K562 (cell line): ENCODE measurements around the gene FRMD3. TPM values are rescaled to one million over a fixed set of nuclear protein-coding genes. Genes with fewer than 3 reads are reported as not detected.

Experiments used
- ATAC-seq: fragments of 200-7000 bp; cut with Tn5 transposase; 3 replicates; pipeline ENCODE4 v1.9.1; 2020; ENCODE audit warnings: moderate library complexity
- BruUV-seq: library from RNA; stranded (reverse); fragments of 400-500 nt; replicated peaks from 2 replicates; lab custom pipeline; 2021; lab: Mats Ljungman, UMichigan
- CTCF ChIA-PET: fragments of 300-600 bp; formaldehyde crosslinking; extraction: SDS; loops from one replicate; lab custom pipeline; 2021; ENCODE audit warnings: low intra/inter-chr PET ratio; lab: Yijun Ruan, JAX
- POLR2A ChIA-PET: fragments of 300-600, 350-650 bp; sonication (Branson Sonifier 250); formaldehyde crosslinking; extraction: SDS; loops from one replicate; lab custom pipeline; 2021; ENCODE audit warnings: antibody characterized with exemption, inconsistent platforms; lab: Yijun Ruan, JAX
- DNase-seq, 4 experiments: peaks; one replicate each; pipeline versions ENCODE4 v3.0.0 to v3.0.0-alpha.2; 2011 to 2018; ENCODE audit warnings: low spot score in 3 of 4, mixed read lengths in 3 of 4; ENCODE audit errors: extremely low read depth in 1 of 4
- FAIRE-seq: peaks from 2 replicates; lab custom pipeline; 2011; peaks lifted over from hg19 to GRCh38; lab: Jason Lieb, UNC
- H2AFZ ChIP-seq: 2 replicates; pipeline ENCODE4 v1.6.0; 2011; ENCODE audit warnings: low read depth, low read length, control low read depth, inconsistent platforms
- H3K27ac ChIP-seq: fragments of 200-600 bp; 3 replicates; pipeline ENCODE4 v1.8.0; 2011; ENCODE audit warnings: low read depth, mild to moderate bottlenecking, control low read depth, inconsistent platforms, low read length, moderate library complexity, mixed read lengths; ENCODE audit errors: extremely low read depth
- H3K27me3 ChIP-seq, 2 experiments: fragments of 300-600 bp in 1 of 2; 2 replicates in 1 of 2; 3 replicates in 1 of 2; pipeline versions ENCODE4 v1.6.0 to v1.8.0; 2011; ENCODE audit warnings: inconsistent platforms in 2 of 2, low read length in 2 of 2, mild to moderate bottlenecking in 1 of 2, mixed read lengths in 1 of 2, moderate library complexity in 1 of 2; ENCODE audit not compliant: control insufficient read depth in 2 of 2, insufficient read depth in 2 of 2
- H3K36me3 ChIP-seq: fragments of 300-600 bp; 3 replicates; pipeline ENCODE4 v1.8.0; 2011; ENCODE audit warnings: mild to moderate bottlenecking, low read length, inconsistent platforms; ENCODE audit not compliant: control insufficient read depth, insufficient read depth
- H3K4me1 ChIP-seq, 2 experiments: fragments of 200-600 bp in 1 of 2; replicated peaks in 1 of 2; 2 replicates in 1 of 2; 3 replicates in 1 of 2; pipeline versions ENCODE4 v1.5.1 to v1.8.0; 2011; ENCODE audit warnings: inconsistent platforms in 2 of 2, low read length in 2 of 2, mild to moderate bottlenecking in 1 of 2, mixed read lengths in 1 of 2, moderate library complexity in 1 of 2; ENCODE audit not compliant: control insufficient read depth in 2 of 2, insufficient read depth in 2 of 2
- H3K4me2 ChIP-seq: 2 replicates; pipeline ENCODE4 v1.6.1; 2011; ENCODE audit warnings: low read length, control low read depth, inconsistent platforms, mixed read lengths; ENCODE audit not compliant: insufficient read depth
- H3K4me3 ChIP-seq: fragments of 200-600 bp; sonication (generic), shearing (Covaris generic); 2 replicates; pipeline ENCODE4 v1.5.1; 2016; ENCODE audit warnings: control low read depth, inconsistent platforms
- H3K79me2 ChIP-seq: fragments of 200-600 bp; 3 replicates; pipeline ENCODE4 v1.8.0; 2011; ENCODE audit warnings: low read length, inconsistent platforms; ENCODE audit not compliant: control insufficient read depth, insufficient read depth
- H3K9ac ChIP-seq, 2 experiments: 2 replicates each; pipeline versions ENCODE4 v1.6.0 to v1.6.1; 2011; ENCODE audit warnings: low read depth in 2 of 2, low read length in 2 of 2, control low read depth in 1 of 2, inconsistent platforms in 1 of 2, mild to moderate bottlenecking in 1 of 2, mixed read lengths in 1 of 2; ENCODE audit not compliant: insufficient read depth in 1 of 2
- H3K9me1 ChIP-seq: one replicate; pipeline ENCODE4 v1.6.0; 2011; ENCODE audit warnings: inconsistent platforms, mild to moderate bottlenecking, low read length, moderate library complexity; ENCODE audit not compliant: control insufficient read depth, insufficient read depth
- H3K9me3 ChIP-seq: replicated peaks from 2 replicates; pipeline ENCODE4 v1.5.1; 2011; ENCODE audit warnings: low read depth, low read length, inconsistent platforms; ENCODE audit not compliant: control insufficient read depth, insufficient read depth
- H4K20me1 ChIP-seq: replicated peaks from 2 replicates; pipeline ENCODE4 v1.6.1; 2011; ENCODE audit warnings: low read length, inconsistent platforms, mixed read lengths; ENCODE audit not compliant: control insufficient read depth, insufficient read depth
- ASH1L ChIP-seq: fragments of 450-650 bp; IDR thresholded peaks from 2 replicates; pipeline ENCODE4 v1.6.1; 2018; ENCODE audit warnings: borderline replicate concordance, mild to moderate bottlenecking, low read depth; ENCODE audit not compliant: partially characterized antibody
- ATF1 ChIP-seq, 2 experiments: fragments of 450-650 bp in 1 of 2; IDR thresholded peaks; 2 replicates each; pipeline ENCODE4 v1.6.1; 2016; ENCODE audit warnings: missing compliant biosample characterization in 1 of 2, missing genetic modification characterization in 1 of 2
- CCNT2 ChIP-seq: IDR thresholded peaks from 2 replicates; pipeline ENCODE4 v1.6.1; 2011; ENCODE audit warnings: borderline replicate concordance, low read depth, mild to moderate bottlenecking, moderate library complexity, mixed read lengths, low read length; ENCODE audit not compliant: insufficient read length; ENCODE audit errors: extremely low read depth
- DMBX1 ChIP-seq: fragments of 250-450 bp; sonication (Bioruptor Pico); IDR thresholded peaks from 2 replicates; pipeline ENCODE4 v1.8.0; 2022; ENCODE audit warnings: inconsistent platforms, mild to moderate bottlenecking, moderate library complexity, borderline replicate concordance
- ETV5 ChIP-seq: sonication (generic); formaldehyde crosslinking; IDR thresholded peaks from 2 replicates; pipeline ENCODE4 v1.4.0; 2020; ENCODE audit warnings: low read depth, mild to moderate bottlenecking, missing genetic modification reagents
- GATAD2A ChIP-seq: fragments of 450-650 bp; IDR thresholded peaks from 2 replicates; pipeline ENCODE4 v1.6.1; 2017
- GTF2F1 ChIP-seq: IDR thresholded peaks from 2 replicates; pipeline ENCODE4 v1.6.1; 2011; ENCODE audit warnings: low read depth, low read length, improper control_type of control experiment
- ILK ChIP-seq: fragments of 450-650 bp; IDR thresholded peaks from 2 replicates; pipeline ENCODE4 v1.6.1; 2016; ENCODE audit warnings: missing genetic modification characterization, low read depth, mild to moderate bottlenecking, missing compliant biosample characterization, moderate library complexity, borderline replicate concordance
- JUN ChIP-seq, 2 experiments: sonication (generic) in 1 of 2; formaldehyde crosslinking in 1 of 2; IDR thresholded peaks; 2 replicates each; pipeline versions ENCODE4 v1.6.1 to v1.8.0; 2012 to 2022; ENCODE audit warnings: borderline replicate concordance in 2 of 2, mild to moderate bottlenecking in 2 of 2, improper control_type of control experiment in 1 of 2, low read depth in 1 of 2, low read length in 1 of 2, missing genetic modification reagents in 1 of 2
- JUND ChIP-seq, 2 experiments: IDR thresholded peaks; 2 replicates in 1 of 2; 3 replicates in 1 of 2; pipeline ENCODE4 v1.6.1; 2011; ENCODE audit warnings: borderline replicate concordance in 2 of 2, low read depth in 2 of 2, low read length in 2 of 2, improper control_type of control experiment in 1 of 2, missing biosample characterization in 1 of 2, missing genetic modification characterization in 1 of 2, missing genetic modification reagents in 1 of 2
- NCOA6 ChIP-seq: fragments of 450-650 bp; IDR thresholded peaks from 2 replicates; pipeline ENCODE4 v1.6.1; 2017; ENCODE audit warnings: mild to moderate bottlenecking
- NR0B1 ChIP-seq: fragments of 450-650 bp; IDR thresholded peaks from one replicate; pipeline ENCODE4 v1.6.1; 2018; ENCODE audit warnings: mild to moderate bottlenecking, moderate library complexity; ENCODE audit not compliant: partially characterized antibody
- NR4A1 ChIP-seq, 2 experiments: fragments of 250-450 bp in 1 of 2; fragments of 450-650 bp in 1 of 2; sonication (Bioruptor Pico) in 1 of 2; IDR thresholded peaks; 2 replicates each; pipeline versions ENCODE4 v1.4.0 to v1.6.1; 2016 to 2020; ENCODE audit warnings: mild to moderate bottlenecking in 2 of 2, missing compliant biosample characterization in 1 of 2, missing genetic modification characterization in 1 of 2, moderate library complexity in 1 of 2
- NRF1 ChIP-seq, 2 experiments: fragments of 450-650 bp; IDR thresholded peaks in 1 of 2; conservative IDR thresholded peaks in 1 of 2; 2 replicates each; pipeline ENCODE4 v1.6.1; 2014; ENCODE audit warnings: mild to moderate bottlenecking in 2 of 2
- THRA ChIP-seq: fragments of 450-650 bp; IDR thresholded peaks from 2 replicates; pipeline ENCODE4 v1.6.1; 2017; ENCODE audit warnings: mild to moderate bottlenecking, moderate library complexity
- ZNF12 ChIP-seq: sonication (generic); formaldehyde crosslinking; IDR thresholded peaks from 2 replicates; pipeline ENCODE4 v1.4.0; 2020; ENCODE audit warnings: mild to moderate bottlenecking, missing genetic modification reagents
- ZNF354B ChIP-seq: fragments of 250-450 bp; sonication (Bioruptor Pico); IDR thresholded peaks from 2 replicates; pipeline ENCODE4 v1.4.0; 2020
- WGBS: fragments of 100-300 bp; shearing (Covaris generic); methylation state at CpG from one replicate; pipeline ENCODE4 v1.1.6; 2016; ENCODE audit warnings: low coverage, mixed read lengths; ENCODE audit not compliant: insufficient coverage; ENCODE audit errors: missing lambda C conversion rate; 5-methylcytosine and 5-hydroxymethylcytosine counted together
- in situ Hi-C: fragments of 300-500 bp; cut with MboI; formaldehyde crosslinking; loops from 4 replicates; pipeline ENCODE4 v1.15.0; 2018; ENCODE audit warnings: inconsistent platforms, mixed read lengths
- intact Hi-C: fragments of 100-400 bp; cut with micrococcal nuclease; formaldehyde crosslinking; loops from 2 replicates; pipeline ENCODE4 v1.14.2; 2022
- polyA plus RNA-seq, 8 experiments: library from polyadenylated mRNA; depleted of rRNA in 4 of 8; stranded (reverse) in 5 of 8; unstranded in 3 of 8; fragments of >200 nt; fragmentation: Nextera tagmentation in 2 of 8; fragmentation: Illumina TruSeq in 1 of 8; extraction: Ambion mirVana in 2 of 8; extraction: Trizol in 1 of 8; gene quantifications; 2 replicates each; pipeline versions ENCODE4 v1.2.1 to v1.2.3, GENCODE V29; 2011 to 2014; ENCODE audit warnings: inconsistent platforms in 1 of 8, missing spikeins in 1 of 8
- total RNA-seq, 7 experiments: library from RNA; depleted of rRNA in 6 of 7; stranded (reverse); fragments of >200 nt in 6 of 7; fragmentation: Illumina TruSeq in 2 of 7; extraction: Trizol in 2 of 7; gene quantifications; 2 replicates each; pipeline versions ENCODE4 v1.2.1 to v1.2.3, GENCODE V29; 2011 to 2021; ENCODE audit warnings: low replicate concordance in 1 of 7

FRMD3 gene
- total and polyA plus RNA-seq, 9 of the 15 experiments (the other 6 are each of a cell fraction or from before 2014, with no cell fraction given): 0.09 to 0.51 (median 0.21) TPM

- WGBS: 0% methylated on average over 1 of the region's 3 CpGs
- no peak for DNase-seq
- no peak for FAIRE-seq
- in situ Hi-C loops (no loop called here), intact Hi-C loops (no loop called here)
- Histone ChIP-seq H3K4me3 (no peak overlapping the region), H2AFZ (no peak overlapping the region), H4K20me1 (no peaks in the 10 kb centered on the region), H3K4me2 (no peak overlapping the region), H3K9me1 (no peaks in the 10 kb centered on the region), H3K9ac (no peak overlapping the region), H3K79me2 (no peaks in the 10 kb centered on the region), H3K9me3 (no peaks in the 10 kb centered on the region), H3K4me1 (no peaks in the 10 kb centered on the region), H3K27ac (no peak overlapping the region), H3K27me3 (no peaks in the 10 kb centered on the region), H3K36me3 (no peaks in the 10 kb centered on the region)
- POLR2A ChIA-PET: no interaction called here
- CTCF ChIA-PET: no interaction called here
- no peak for ATAC-seq
- BruUV-seq: no TSS peak
- no peak for TF ChIP-seq NCOA6
- TF ChIP-seq GATAD2A: no peak
- no peak for TF ChIP-seq NR4A1 (CRISPR knock-in tag; IDR thresholded peaks at IDR 0.05)
- TF ChIP-seq NR4A1 (tag; IDR thresholded peaks at IDR 0.05): no peak
- TF ChIP-seq NR0B1: no peak
- no peak for TF ChIP-seq ATF1 (CRISPR knock-in tag; IDR thresholded peaks at IDR 0.05)
- no peak for TF ChIP-seq ATF1 (tag; IDR thresholded peaks at IDR 0.05)
- TF ChIP-seq THRA: no peak
- no peak for TF ChIP-seq GTF2F1
- TF ChIP-seq ZNF354B (CRISPR knock-in tag): no peak
- TF ChIP-seq ETV5 (CRISPR knock-in tag): no peak
- TF ChIP-seq JUN (IDR thresholded peaks at IDR 0.05; ENCODE audit: borderline replicate concordance, low read depth, low read length): no peak
- TF ChIP-seq JUN (CRISPR knock-in tag; IDR thresholded peaks at IDR 0.05; ENCODE audit: borderline replicate concordance): no peak
- no peak for TF ChIP-seq ILK (tag)
- no peak for TF ChIP-seq DMBX1 (CRISPR knock-in tag)
- no peak for TF ChIP-seq ZNF12 (CRISPR knock-in tag)
- TF ChIP-seq JUND (IDR thresholded peaks at IDR 0.05; ENCODE audit: borderline replicate concordance, low read depth, low read length): no peak
- no peak for TF ChIP-seq JUND (tag; IDR thresholded peaks at IDR 0.05; ENCODE audit: borderline replicate concordance, low read depth, low read length)
- no peak for TF ChIP-seq CCNT2
- no peak for TF ChIP-seq NRF1 (conservative IDR thresholded peaks at IDR 0.05 in 1 of 2, IDR thresholded peaks at IDR 0.05 in 1 of 2)
- TF ChIP-seq ASH1L: no peak
Observed at GRCh38 chr9:83526901-83527300, 11.3 kb downstream of the FRMD3 start.
